HG03457 (cell line): ENCODE measurements around the gene PHF19.

Source experiments
- ATAC-seq: cut with Tn5 transposase; IDR thresholded peaks from one replicate; pipeline ENCODE4 v1.9.1; 2021; ENCODE audit warnings: moderate number of reproducible peaks; ENCODE audit not compliant: unreplicated experiment

The PHF19 gene

GRCh38 chr9:120914396-120914795, 37.4 kb upstream of the PHF19 start:
- ATAC-seq, result no peak

- no peak for ATAC-seq
Measured at GRCh38 chr9:120913647-120914264, 36.8 kb upstream of the PHF19 start.

- ATAC-seq, result no peak
Measured at GRCh38 chr9:120912958-120913646, 36.1 kb upstream of the PHF19 start.

- ATAC-seq, result no peak
Measured at GRCh38 chr9:120911295-120911837, 34.4 kb upstream of the PHF19 start.

- ATAC-seq, result no peak
Measured at GRCh38 chr9:120910643-120911042, 33.7 kb upstream of the PHF19 start.

GRCh38 chr9:120909904-120910303, 32.9 kb upstream of the PHF19 start:
- no peak for ATAC-seq

GRCh38 chr9:120905315-120906164, 28.6 kb upstream of the PHF19 start:
- no peak for ATAC-seq

- ATAC-seq, result no peak
Measured at GRCh38 chr9:120904978-120905301, 28.0 kb upstream of the PHF19 start.

- no peak for ATAC-seq
Measured at GRCh38 chr9:120904061-120904977, 27.3 kb upstream of the PHF19 start.

- ATAC-seq, result no peak
Measured at GRCh38 chr9:120902569-120903535, 25.9 kb upstream of the PHF19 start.

- ATAC-seq, result no peak
Measured at GRCh38 chr9:120901755-120902568, 25.0 kb upstream of the PHF19 start.

GRCh38 chr9:120900824-120901223, 23.8 kb upstream of the PHF19 start:
- no peak for ATAC-seq

- ATAC-seq, result no peak
Measured at GRCh38 chr9:120899490-120900068, 22.6 kb upstream of the PHF19 start.

GRCh38 chr9:120898396-120898795, 21.4 kb upstream of the PHF19 start:
- ATAC-seq, result no peak

GRCh38 chr9:120895951-120896350, 19.0 kb upstream of the PHF19 start:
- ATAC-seq, result no peak

- ATAC-seq, result no peak
Measured at GRCh38 chr9:120894321-120895148, 17.5 kb upstream of the PHF19 start.

GRCh38 chr9:120893611-120894307, 16.8 kb upstream of the PHF19 start:
- no peak for ATAC-seq
